DND-41 (cell line): ENCODE results near the gene FGF9.
A peak's percentile ranks its signal among the peaks of the same experiment; 100 is the strongest.

Experiments
- ATAC-seq: fragments of 200-7000 bp; cut with Tn5 transposase; 3 replicates; pipeline ENCODE4 v1.9.1; 2021; ENCODE audit warnings: low read depth; ENCODE audit not compliant: insufficient read depth
- DNase-seq: peaks from one replicate; pipeline ENCODE4 v3.0.0-alpha.2; 2020
- H2AFZ ChIP-seq: 2 replicates; pipeline ENCODE4 v1.6.0; 2012; ENCODE audit warnings: low read depth, low read length
- H3K27ac ChIP-seq: 2 replicates; pipeline ENCODE4 v1.5.1; 2012; ENCODE audit warnings: low read length, inconsistent platforms
- H3K27me3 ChIP-seq: fragments of 200-600 bp; sonication (generic); 2 replicates; pipeline ENCODE4 v1.6.0; 2012; ENCODE audit warnings: low read length, mild to moderate bottlenecking, inconsistent platforms; ENCODE audit not compliant: insufficient read depth, poor library complexity
- H3K36me3 ChIP-seq: 2 replicates; pipeline ENCODE4 v1.5.1; 2012; ENCODE audit warnings: low read length, inconsistent platforms; ENCODE audit not compliant: insufficient read depth
- H3K4me1 ChIP-seq: 2 replicates; pipeline ENCODE4 v1.5.1; 2012; ENCODE audit warnings: mild to moderate bottlenecking, low read length; ENCODE audit not compliant: insufficient read depth
- H3K4me2 ChIP-seq: 2 replicates; pipeline ENCODE4 v1.6.0; 2012; ENCODE audit warnings: mild to moderate bottlenecking, moderate library complexity, low read length, inconsistent platforms; ENCODE audit not compliant: insufficient read depth
- H3K4me3 ChIP-seq, 2 experiments: fragments of 200-600 bp in 1 of 2; shearing (Covaris generic) in 1 of 2; 2 replicates each; pipeline ENCODE4 v1.5.1; 2012 to 2016; ENCODE audit warnings: inconsistent platforms in 2 of 2, low read length in 2 of 2, mild to moderate bottlenecking in 2 of 2, low read depth in 1 of 2, moderate library complexity in 1 of 2
- H3K79me2 ChIP-seq: 2 replicates; pipeline ENCODE4 v1.6.0; 2012; ENCODE audit warnings: low read length, inconsistent platforms; ENCODE audit not compliant: insufficient read depth
- H3K9ac ChIP-seq: 2 replicates; pipeline ENCODE4 v1.6.0; 2012; ENCODE audit warnings: low read depth, mild to moderate bottlenecking, inconsistent platforms, low read length, moderate library complexity
- H3K9me3 ChIP-seq: 2 replicates; pipeline ENCODE4 v1.5.1; 2012; ENCODE audit warnings: low read length, moderate library complexity, mild to moderate bottlenecking, inconsistent platforms; ENCODE audit not compliant: insufficient read depth, severe bottlenecking
- H4K20me1 ChIP-seq: 2 replicates; pipeline ENCODE4 v1.6.0; 2012; ENCODE audit warnings: low read length; ENCODE audit not compliant: insufficient read depth
- CTCF ChIP-seq: IDR thresholded peaks from 2 replicates; pipeline ENCODE4 v1.5.1; 2012; ENCODE audit warnings: borderline replicate concordance, low read length, moderate library complexity, mild to moderate bottlenecking; ENCODE audit not compliant: poor library complexity, severe bottlenecking; ENCODE audit errors: extremely low read depth
- EZH2 ChIP-seq: IDR thresholded peaks from 3 replicates; pipeline ENCODE4 v1.6.1; 2012; ENCODE audit warnings: borderline replicate concordance, low read depth, mild to moderate bottlenecking, moderate library complexity, low read length, inconsistent platforms; ENCODE audit not compliant: severe bottlenecking

Gene FGF9

GRCh38 chr13:21661097-21661909, 9.6 kb upstream of the FGF9 start:
- Histone ChIP-seq H3K9me3 (no peaks in the 10 kb centered on the region), H3K36me3 (no peaks in the 10 kb centered on the region), H3K4me3 (no peak overlapping the region), H3K79me2 (no peaks in the 10 kb centered on the region), H3K9ac (no peak overlapping the region), H3K4me1 (no peaks in the 10 kb centered on the region), H3K27me3 (peaks cover 14% of the 10 kb centered on the region), H4K20me1 (no peaks in the 10 kb centered on the region), H2AFZ (no peak overlapping the region), H3K4me2 (no peak overlapping the region), H3K27ac (no peak overlapping the region)
- TF ChIP-seq CTCF (no peak), EZH2 (no peak)
- no peak for DNase-seq
- ATAC-seq, result no peak

- H3K4me3 ChIP-seq, result no peak overlapping the region
- H3K27me3 ChIP-seq, result peaks cover 14% of the 10 kb centered on the region
- no peaks in the 10 kb centered on the region for H3K9me3 ChIP-seq
- no peak for DNase-seq
- H3K36me3 ChIP-seq, result no peaks in the 10 kb centered on the region
- no peak for TF ChIP-seq CTCF
- no peak for TF ChIP-seq EZH2
- H3K9ac ChIP-seq, result no peak overlapping the region
- no peaks in the 10 kb centered on the region for H3K79me2 ChIP-seq
- H4K20me1 ChIP-seq, result no peaks in the 10 kb centered on the region
- ATAC-seq, result no peak
- H3K27ac ChIP-seq, result no peak overlapping the region
- H3K4me1 ChIP-seq, result no peaks in the 10 kb centered on the region
- no peak overlapping the region for H3K4me2 ChIP-seq
- H2AFZ ChIP-seq, result no peak overlapping the region
These were observed 7.7 kb upstream of the FGF9 start for GRCh38 chr13:21663197-21663596.

- no peak for DNase-seq
- Histone ChIP-seq H3K4me3 (peak overlapping the region in 1 of 2 experiments; percentile 70; a peak in 1 of 4 replicates), H3K79me2 (no peaks in the 10 kb centered on the region), H3K9ac (peak overlapping the region; percentile 53; the same call in 1 of the 2 replicates), H3K4me2 (peak overlapping the region; percentile 94), H4K20me1 (peaks cover 2% of the 10 kb centered on the region; the same call in 1 of the 2 replicates), H3K4me1 (peaks cover 31% of the 10 kb centered on the region), H3K27me3 (peaks cover 40% of the 10 kb centered on the region), H3K9me3 (no peaks in the 10 kb centered on the region), H3K27ac (no peak overlapping the region), H3K36me3 (no peaks in the 10 kb centered on the region), H2AFZ (no peak overlapping the region)
- no peak for ATAC-seq
- no peak for TF ChIP-seq EZH2
- TF ChIP-seq CTCF, result no peak
These were observed 2.1 kb upstream of the FGF9 start for GRCh38 chr13:21668732-21669275.
